ENCODE measurements around the gene PAFAH2.

DNA sequence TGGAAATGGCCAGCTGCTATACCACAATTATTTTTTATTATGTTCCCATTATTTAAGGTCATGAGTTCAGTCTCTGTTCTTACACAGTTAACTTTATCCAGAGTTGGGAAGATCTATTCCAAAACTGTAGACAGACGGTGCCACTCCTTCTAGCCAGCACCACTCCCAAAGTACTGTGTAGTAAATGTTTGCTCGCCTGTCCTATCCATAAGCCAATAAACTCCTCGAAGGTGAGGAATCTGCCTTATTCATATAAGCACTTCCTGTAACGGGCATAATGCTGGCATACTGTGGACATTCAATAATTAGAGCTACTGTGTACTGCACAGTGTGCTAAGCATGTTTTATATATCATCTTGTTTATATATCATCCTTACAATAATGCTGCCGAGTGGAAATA lies 65.5 kb downstream of the PAFAH2 start:
- TF ChIP-seq, protein P1, sequence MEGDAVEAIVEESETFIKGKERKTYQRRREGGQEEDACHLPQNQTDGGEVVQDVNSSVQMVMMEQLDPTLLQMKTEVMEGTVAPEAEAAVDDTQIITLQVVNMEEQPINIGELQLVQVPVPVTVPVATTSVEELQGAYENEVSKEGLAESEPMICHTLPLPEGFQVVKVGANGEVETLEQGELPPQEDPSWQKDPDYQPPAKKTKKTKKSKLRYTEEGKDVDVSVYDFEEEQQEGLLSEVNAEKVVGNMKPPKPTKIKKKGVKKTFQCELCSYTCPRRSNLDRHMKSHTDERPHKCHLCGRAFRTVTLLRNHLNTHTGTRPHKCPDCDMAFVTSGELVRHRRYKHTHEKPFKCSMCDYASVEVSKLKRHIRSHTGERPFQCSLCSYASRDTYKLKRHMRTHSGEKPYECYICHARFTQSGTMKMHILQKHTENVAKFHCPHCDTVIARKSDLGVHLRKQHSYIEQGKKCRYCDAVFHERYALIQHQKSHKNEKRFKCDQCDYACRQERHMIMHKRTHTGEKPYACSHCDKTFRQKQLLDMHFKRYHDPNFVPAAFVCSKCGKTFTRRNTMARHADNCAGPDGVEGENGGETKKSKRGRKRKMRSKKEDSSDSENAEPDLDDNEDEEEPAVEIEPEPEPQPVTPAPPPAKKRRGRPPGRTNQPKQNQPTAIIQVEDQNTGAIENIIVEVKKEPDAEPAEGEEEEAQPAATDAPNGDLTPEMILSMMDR (IDR thresholded peaks at IDR 0.05): no peak
- TF ChIP-seq EP300 (IDR thresholded peaks at IDR 0.05) (no peak), POLR2A (IDR thresholded peaks at IDR 0.05) (no peak)

All from upper lobe of left lung (tissue), 4 donors.